HG02840 (cell line): ENCODE measurements around the gene NTRK2.

Experiments
- ATAC-seq: cut with Tn5 transposase; IDR thresholded peaks from one replicate; pipeline ENCODE4 v1.9.1; 2021; ENCODE audit warnings: mild to moderate bottlenecking, moderate library complexity, moderate number of reproducible peaks; ENCODE audit not compliant: unreplicated experiment, low FRiP score

The NTRK2 gene

GRCh38 chr9:84843175-84843824, 173.8 kb downstream of the NTRK2 start:
- no peak for ATAC-seq

GRCh38 chr9:84845956-84846900, 176.7 kb downstream of the NTRK2 start:
- no peak for ATAC-seq

- no peak for ATAC-seq
These were observed 177.4 kb downstream of the NTRK2 start for GRCh38 chr9:84846906-84847305.

GRCh38 chr9:84849049-84849448, 179.5 kb downstream of the NTRK2 start:
- no peak for ATAC-seq

- no peak for ATAC-seq
These were observed 181.4 kb downstream of the NTRK2 start for GRCh38 chr9:84850830-84851392.

GRCh38 chr9:84851935-84852585, 182.5 kb downstream of the NTRK2 start:
- ATAC-seq: no peak

GRCh38 chr9:84852617-84853301, 183.2 kb downstream of the NTRK2 start:
- no peak for ATAC-seq

GRCh38 chr9:84856181-84856632, 186.7 kb downstream of the NTRK2 start:
- no peak for ATAC-seq

- no peak for ATAC-seq
These were observed 187.7 kb downstream of the NTRK2 start for GRCh38 chr9:84857211-84857610.

- ATAC-seq: no peak
These were observed 188.8 kb downstream of the NTRK2 start for GRCh38 chr9:84858364-84858763.

GRCh38 chr9:84860249-84861115, 191.0 kb downstream of the NTRK2 start:
- no peak for ATAC-seq

GRCh38 chr9:84861455-84861854, 191.9 kb downstream of the NTRK2 start:
- ATAC-seq: no peak

GRCh38 chr9:84862308-84862707, 192.8 kb downstream of the NTRK2 start:
- ATAC-seq: no peak

GRCh38 chr9:84862810-84863287, 193.3 kb downstream of the NTRK2 start:
- no peak for ATAC-seq

GRCh38 chr9:84863372-84863771, 193.8 kb downstream of the NTRK2 start:
- no peak for ATAC-seq

GRCh38 chr9:84866396-84867175, 197.1 kb downstream of the NTRK2 start:
- no peak for ATAC-seq

GRCh38 chr9:84867186-84867585, 197.7 kb downstream of the NTRK2 start:
- no peak for ATAC-seq

GRCh38 chr9:84869091-84869490, 199.6 kb downstream of the NTRK2 start:
- ATAC-seq: no peak
